ENCODE measurements around the gene MYH9.
A peak's percentile ranks its signal among the peaks of the same experiment; 100 is the strongest.

MYH9 gene

GRCh38 chr22:36360871-36361383, 26.8 kb downstream of the MYH9 start:
- H3K9me3 ChIP-seq, result no peaks in the 10 kb centered on the region
- intact Hi-C loops (cut with DNase I; ENCODE audit: low total_unique reads), result no loop called here
- peak overlapping the region; percentile 16 to 37 for H3K4me3 ChIP-seq
- H3K36me3 ChIP-seq, result peaks cover 0 to 6% (median 0%) of the 10 kb centered on the region in 3 donors
- no peak for DNase-seq
- H3K27me3 ChIP-seq, result no peaks in the 10 kb centered on the region
- peaks cover 5 to 100% (median 97%) of the 10 kb centered on the region in 4 donors for H3K4me1 ChIP-seq
- peak overlapping the region; percentile 95 for H3K27ac ChIP-seq
- TF ChIP-seq CTCF (IDR thresholded peaks at IDR 0.05), result no peak

GRCh38 chr22:36360011-36360410, 27.8 kb downstream of the MYH9 start:
- Histone ChIP-seq H3K27me3 (no peaks in the 10 kb centered on the region), H3K9me3 (no peaks in the 10 kb centered on the region), H3K4me3 (no peak overlapping the region), H3K27ac (peak overlapping the region; percentile 95), H3K4me1 (peaks cover 5 to 100% (median 96%) of the 10 kb centered on the region in 4 donors), H3K36me3 (peaks cover 0 to 6% (median 0%) of the 10 kb centered on the region in 3 donors)
- no peak for TF ChIP-seq CTCF (IDR thresholded peaks at IDR 0.05)
- DNase-seq, result no peak
- intact Hi-C loops (cut with DNase I; ENCODE audit: low total_unique reads), result no loop called here

GRCh38 chr22:36359470-36359996, 28.2 kb downstream of the MYH9 start:
- intact Hi-C loops (cut with DNase I; ENCODE audit: low total_unique reads), result no loop called here
- no peak for TF ChIP-seq CTCF (IDR thresholded peaks at IDR 0.05)
- no peaks in the 10 kb centered on the region for H3K27me3 ChIP-seq
- no peak overlapping the region for H3K4me3 ChIP-seq
- DNase-seq, result no peak
- peak overlapping the region; percentile 95 for H3K27ac ChIP-seq
- H3K9me3 ChIP-seq, result no peaks in the 10 kb centered on the region
- H3K4me1 ChIP-seq, result peaks cover 5 to 98% (median 93%) of the 10 kb centered on the region in 4 donors
- H3K36me3 ChIP-seq, result peaks cover 0 to 6% (median 0%) of the 10 kb centered on the region in 3 donors

GRCh38 chr22:36358533-36359469, 29.0 kb downstream of the MYH9 start:
- Histone ChIP-seq H3K4me1 (peaks cover 5 to 98% (median 93%) of the 10 kb centered on the region in 4 donors), H3K27me3 (no peaks in the 10 kb centered on the region), H3K36me3 (peaks cover 0 to 6% (median 0%) of the 10 kb centered on the region in 3 donors), H3K9me3 (no peaks in the 10 kb centered on the region), H3K27ac (peak overlapping the region; percentile 95), H3K4me3 (peak overlapping the region; percentile 41 to 46)
- peak; percentile 63 to 91 for DNase-seq
- intact Hi-C loops (cut with DNase I; ENCODE audit: low total_unique reads), result no loop called here
- TF ChIP-seq CTCF (IDR thresholded peaks at IDR 0.05), result no peak

- H3K9me3 ChIP-seq, result no peaks in the 10 kb centered on the region
- intact Hi-C loops (cut with DNase I; ENCODE audit: low total_unique reads), result no loop called here
- no peaks in the 10 kb centered on the region for H3K27me3 ChIP-seq
- peaks cover 5 to 98% (median 93%) of the 10 kb centered on the region in 4 donors for H3K4me1 ChIP-seq
- H3K4me3 ChIP-seq, result peak overlapping the region; percentile 41 to 46
- H3K36me3 ChIP-seq, result no peaks in the 10 kb centered on the region
- no peak for DNase-seq
- no peak for TF ChIP-seq CTCF (IDR thresholded peaks at IDR 0.05)
- peak overlapping the region; percentile 95 for H3K27ac ChIP-seq
Measured at GRCh38 chr22:36356708-36357624, 30.8 kb downstream of the MYH9 start.

Measured in tibial artery (tissue), 4 donors.